DOHH2 (cell line): ENCODE results near the gene SMTN.

Experiments
- H3F3A ChIP-seq: fragments of 200-600 bp; sonication (generic), shearing (Covaris generic); 2 replicates; pipeline ENCODE4 v1.6.0; 2016; ENCODE audit warnings: antibody characterized with exemption, mild to moderate bottlenecking; ENCODE audit not compliant: control insufficient read depth, insufficient read depth
- H3K27ac ChIP-seq: fragments of 200-600 bp; sonication (generic); 2 replicates; pipeline ENCODE4 v1.5.1; 2014; ENCODE audit warnings: low read depth, mild to moderate bottlenecking, low read length, moderate library complexity
- H3K27me3 ChIP-seq: fragments of 200-600 bp; sonication (generic); 2 replicates; pipeline ENCODE4 v1.6.1; 2014; ENCODE audit warnings: mild to moderate bottlenecking, low read length, mixed read lengths; ENCODE audit not compliant: control insufficient read depth
- H3K36me3 ChIP-seq: fragments of 200-600 bp; sonication (generic); 2 replicates; pipeline ENCODE4 v1.6.1; 2014; ENCODE audit warnings: mild to moderate bottlenecking, low read length, moderate library complexity, mixed read lengths; ENCODE audit not compliant: control insufficient read depth
- H3K4me1 ChIP-seq: fragments of 200-600 bp; sonication (generic); 2 replicates; pipeline ENCODE4 v1.6.1; 2014; ENCODE audit warnings: mild to moderate bottlenecking, low read length, mixed read lengths; ENCODE audit not compliant: control insufficient read depth
- H3K4me2 ChIP-seq: fragments of 200-600 bp; sonication (generic); 2 replicates; pipeline ENCODE4 v1.6.0; 2014; ENCODE audit warnings: mild to moderate bottlenecking, low read length, moderate library complexity
- H3K4me3 ChIP-seq: fragments of 200-600 bp; sonication (generic); 2 replicates; pipeline ENCODE4 v1.5.1; 2014; ENCODE audit warnings: mild to moderate bottlenecking, low read length, mixed read lengths
- H3K79me2 ChIP-seq: fragments of 200-600 bp; sonication (generic); 2 replicates; pipeline ENCODE4 v1.6.1; 2014; ENCODE audit warnings: mild to moderate bottlenecking, low read length, mixed read lengths; ENCODE audit not compliant: control insufficient read depth
- H3K9me2 ChIP-seq: fragments of 200-600 bp; sonication (generic); replicated peaks from 2 replicates; pipeline ENCODE4 v1.6.1; 2014; ENCODE audit warnings: mild to moderate bottlenecking, low read length, mixed read lengths; ENCODE audit not compliant: control insufficient read depth
- H3K9me3 ChIP-seq: fragments of 200-600 bp; sonication (generic); 2 replicates; pipeline ENCODE4 v1.6.1; 2014; ENCODE audit warnings: antibody characterized with exemption, low read length, mixed read lengths; ENCODE audit not compliant: control insufficient read depth, insufficient read depth
- H4K20me1 ChIP-seq: fragments of 200-600 bp; sonication (generic); 2 replicates; pipeline ENCODE4 v1.6.0; 2014; ENCODE audit warnings: low read depth, mild to moderate bottlenecking, antibody characterized with exemption, low read length, moderate library complexity; ENCODE audit not compliant: control insufficient read depth, insufficient read depth
- EZH2phosphoT487 ChIP-seq: fragments of 200-600 bp; sonication (generic); IDR thresholded peaks from 2 replicates; pipeline ENCODE4 v1.6.1; 2017; ENCODE audit warnings: borderline replicate concordance, mild to moderate bottlenecking, antibody characterized with exemption, low read length, moderate library complexity, mixed read lengths
- TF ChIP-seq, protein P1 (sequence below): fragments of 200-600 bp; sonication (generic); IDR thresholded peaks from one replicate; pipeline ENCODE4 v1.5.1; 2014; ENCODE audit warnings: antibody characterized with exemption, mild to moderate bottlenecking, low read depth, low read length; ENCODE audit not compliant: poor library complexity, severe bottlenecking

Gene SMTN

GRCh38 chr22:31136155-31136554, 55.0 kb downstream of the SMTN start:
- Histone ChIP-seq H3K4me3 (no peak overlapping the region), H3K27me3 (no peaks in the 10 kb centered on the region), H3K36me3 (no peaks in the 10 kb centered on the region), H3K9me3 (no peaks in the 10 kb centered on the region), H3K79me2 (no peaks in the 10 kb centered on the region), H4K20me1 (no peaks in the 10 kb centered on the region), H3F3A (no peaks in the 10 kb centered on the region), H3K4me2 (no peak overlapping the region), H3K4me1 (no peaks in the 10 kb centered on the region), H3K27ac (no peak overlapping the region), H3K9me2 (no peaks in the 10 kb centered on the region)
- no peak for TF ChIP-seq EZH2phosphoT487
- TF ChIP-seq, protein P1, sequence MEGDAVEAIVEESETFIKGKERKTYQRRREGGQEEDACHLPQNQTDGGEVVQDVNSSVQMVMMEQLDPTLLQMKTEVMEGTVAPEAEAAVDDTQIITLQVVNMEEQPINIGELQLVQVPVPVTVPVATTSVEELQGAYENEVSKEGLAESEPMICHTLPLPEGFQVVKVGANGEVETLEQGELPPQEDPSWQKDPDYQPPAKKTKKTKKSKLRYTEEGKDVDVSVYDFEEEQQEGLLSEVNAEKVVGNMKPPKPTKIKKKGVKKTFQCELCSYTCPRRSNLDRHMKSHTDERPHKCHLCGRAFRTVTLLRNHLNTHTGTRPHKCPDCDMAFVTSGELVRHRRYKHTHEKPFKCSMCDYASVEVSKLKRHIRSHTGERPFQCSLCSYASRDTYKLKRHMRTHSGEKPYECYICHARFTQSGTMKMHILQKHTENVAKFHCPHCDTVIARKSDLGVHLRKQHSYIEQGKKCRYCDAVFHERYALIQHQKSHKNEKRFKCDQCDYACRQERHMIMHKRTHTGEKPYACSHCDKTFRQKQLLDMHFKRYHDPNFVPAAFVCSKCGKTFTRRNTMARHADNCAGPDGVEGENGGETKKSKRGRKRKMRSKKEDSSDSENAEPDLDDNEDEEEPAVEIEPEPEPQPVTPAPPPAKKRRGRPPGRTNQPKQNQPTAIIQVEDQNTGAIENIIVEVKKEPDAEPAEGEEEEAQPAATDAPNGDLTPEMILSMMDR: no peak

DNA sequence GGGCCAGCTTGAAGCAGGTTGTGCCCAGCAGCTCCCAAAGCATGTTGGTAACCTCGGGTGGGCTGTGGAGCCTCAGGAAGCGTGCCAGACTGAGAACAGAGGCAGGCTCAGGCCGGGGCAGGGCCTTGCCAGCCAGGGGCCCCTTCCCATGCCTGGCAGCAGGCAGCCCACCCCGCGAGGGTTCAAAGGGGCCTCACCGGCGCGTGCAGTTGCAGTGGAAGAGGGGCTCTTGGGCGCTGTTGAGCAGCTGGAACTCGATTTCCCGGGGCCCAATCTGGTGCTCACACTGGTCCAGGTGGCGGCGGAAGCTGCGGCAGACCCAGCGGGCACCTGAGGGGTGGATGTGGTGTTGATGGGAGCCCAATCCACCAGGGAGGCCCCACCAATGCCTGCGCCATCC, 55.6 kb downstream of the SMTN start:
- no peaks in the 10 kb centered on the region for H3K27me3 ChIP-seq
- H3F3A ChIP-seq: no peaks in the 10 kb centered on the region
- H3K4me1 ChIP-seq: no peaks in the 10 kb centered on the region
- no peak overlapping the region for H3K4me3 ChIP-seq
- H3K27ac ChIP-seq: no peak overlapping the region
- TF ChIP-seq EZH2phosphoT487: no peak
- TF ChIP-seq, protein P1: no peak
- no peaks in the 10 kb centered on the region for H3K9me2 ChIP-seq
- no peaks in the 10 kb centered on the region for H3K36me3 ChIP-seq
- no peaks in the 10 kb centered on the region for H4K20me1 ChIP-seq
- H3K79me2 ChIP-seq: no peaks in the 10 kb centered on the region
- H3K9me3 ChIP-seq: no peaks in the 10 kb centered on the region
- H3K4me2 ChIP-seq: no peak overlapping the region

DNA sequence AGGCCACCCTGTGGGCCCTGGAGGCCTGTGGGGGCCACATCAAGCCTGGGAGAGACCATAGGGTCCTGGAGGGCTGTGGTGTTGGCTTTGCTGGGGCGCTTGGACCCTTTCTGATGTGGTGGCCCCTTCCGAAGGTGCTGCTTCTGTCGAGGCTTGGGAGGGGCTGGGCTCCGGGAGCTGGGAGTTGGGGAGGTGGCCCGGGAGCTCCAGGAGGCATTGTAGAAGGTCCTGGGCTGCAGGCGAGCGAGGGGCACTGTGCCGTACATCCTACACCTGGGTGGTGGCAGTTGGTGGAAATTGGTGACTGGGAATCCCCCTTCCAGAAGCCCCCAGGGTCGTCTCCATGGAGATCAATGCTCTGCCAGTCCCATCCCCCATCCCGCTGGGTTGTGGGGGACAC, 56.6 kb downstream of the SMTN start:
- Histone ChIP-seq H3K36me3 (no peaks in the 10 kb centered on the region), H3K9me2 (no peaks in the 10 kb centered on the region), H3K9me3 (no peaks in the 10 kb centered on the region), H3K79me2 (no peaks in the 10 kb centered on the region), H3K4me3 (no peak overlapping the region), H3K4me2 (no peak overlapping the region), H3K27me3 (no peaks in the 10 kb centered on the region), H3K27ac (no peak overlapping the region), H3K4me1 (no peaks in the 10 kb centered on the region), H3F3A (no peaks in the 10 kb centered on the region), H4K20me1 (no peaks in the 10 kb centered on the region)
- no peak for TF ChIP-seq EZH2phosphoT487
- TF ChIP-seq, protein P1: no peak

DNA sequence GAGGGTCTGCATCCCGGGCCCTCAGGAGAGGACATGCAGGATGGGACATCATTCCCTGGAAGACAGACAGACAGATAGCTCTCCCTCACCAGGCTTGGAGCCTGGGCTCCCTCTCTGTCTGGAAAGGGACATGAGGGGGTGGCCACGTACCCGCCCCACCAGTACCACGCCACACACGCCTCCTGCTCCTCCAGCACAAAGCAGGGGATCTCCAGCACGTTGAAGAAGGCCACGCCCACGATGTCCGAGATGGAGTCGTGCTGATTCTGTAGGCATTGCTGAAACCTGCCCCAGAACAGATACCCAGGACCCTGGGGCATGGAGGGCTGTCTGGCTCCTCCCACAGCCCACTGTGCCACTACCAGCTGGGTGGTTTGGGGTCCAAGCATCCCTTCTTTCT, 57.0 kb downstream of the SMTN start:
- Histone ChIP-seq H3K9me3 (no peaks in the 10 kb centered on the region), H3K4me1 (no peaks in the 10 kb centered on the region), H4K20me1 (no peaks in the 10 kb centered on the region), H3K36me3 (no peaks in the 10 kb centered on the region), H3K4me3 (no peak overlapping the region), H3F3A (no peaks in the 10 kb centered on the region), H3K4me2 (no peak overlapping the region), H3K27ac (no peak overlapping the region), H3K9me2 (no peaks in the 10 kb centered on the region), H3K27me3 (0 out of 2 replicates have a peak, but pooled peaks cover 2% of the 10 kb centered on the region), H3K79me2 (no peaks in the 10 kb centered on the region)
- TF ChIP-seq, protein P1: no peak
- no peak for TF ChIP-seq EZH2phosphoT487
